Measurements from ENCODE around the gene ZNF503.

Gene ZNF503

DNA sequence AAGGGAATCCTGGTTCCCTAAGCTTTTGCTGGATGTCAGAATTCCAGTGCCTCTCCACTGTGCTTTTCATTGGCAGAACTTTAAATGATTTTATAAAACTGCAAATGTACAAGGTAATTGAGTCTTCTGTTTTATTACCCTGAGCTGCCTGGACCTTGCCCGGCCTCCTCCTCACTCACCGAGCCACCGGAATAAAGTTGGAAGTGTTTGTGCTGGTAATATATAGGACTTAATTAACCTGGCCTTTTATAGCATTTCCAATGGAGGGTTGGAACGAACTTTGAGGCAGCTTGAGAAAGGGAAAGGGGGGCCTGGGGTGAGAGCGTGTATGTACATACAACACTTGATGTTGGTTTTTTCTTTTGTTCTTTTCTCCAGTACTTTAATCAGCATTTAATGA lies 43.4 kb downstream of the ZNF503 start:
- DNase-seq (ENCODE audit: low read depth): no peak
- no peak overlapping the region for H3K4me3 ChIP-seq (ENCODE audit: low read depth, low read length)
- TF ChIP-seq, protein P1, sequence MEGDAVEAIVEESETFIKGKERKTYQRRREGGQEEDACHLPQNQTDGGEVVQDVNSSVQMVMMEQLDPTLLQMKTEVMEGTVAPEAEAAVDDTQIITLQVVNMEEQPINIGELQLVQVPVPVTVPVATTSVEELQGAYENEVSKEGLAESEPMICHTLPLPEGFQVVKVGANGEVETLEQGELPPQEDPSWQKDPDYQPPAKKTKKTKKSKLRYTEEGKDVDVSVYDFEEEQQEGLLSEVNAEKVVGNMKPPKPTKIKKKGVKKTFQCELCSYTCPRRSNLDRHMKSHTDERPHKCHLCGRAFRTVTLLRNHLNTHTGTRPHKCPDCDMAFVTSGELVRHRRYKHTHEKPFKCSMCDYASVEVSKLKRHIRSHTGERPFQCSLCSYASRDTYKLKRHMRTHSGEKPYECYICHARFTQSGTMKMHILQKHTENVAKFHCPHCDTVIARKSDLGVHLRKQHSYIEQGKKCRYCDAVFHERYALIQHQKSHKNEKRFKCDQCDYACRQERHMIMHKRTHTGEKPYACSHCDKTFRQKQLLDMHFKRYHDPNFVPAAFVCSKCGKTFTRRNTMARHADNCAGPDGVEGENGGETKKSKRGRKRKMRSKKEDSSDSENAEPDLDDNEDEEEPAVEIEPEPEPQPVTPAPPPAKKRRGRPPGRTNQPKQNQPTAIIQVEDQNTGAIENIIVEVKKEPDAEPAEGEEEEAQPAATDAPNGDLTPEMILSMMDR (IDR thresholded peaks at IDR 0.05; ENCODE audit: low read depth, low read length, missing control alignments): no peak

DNA sequence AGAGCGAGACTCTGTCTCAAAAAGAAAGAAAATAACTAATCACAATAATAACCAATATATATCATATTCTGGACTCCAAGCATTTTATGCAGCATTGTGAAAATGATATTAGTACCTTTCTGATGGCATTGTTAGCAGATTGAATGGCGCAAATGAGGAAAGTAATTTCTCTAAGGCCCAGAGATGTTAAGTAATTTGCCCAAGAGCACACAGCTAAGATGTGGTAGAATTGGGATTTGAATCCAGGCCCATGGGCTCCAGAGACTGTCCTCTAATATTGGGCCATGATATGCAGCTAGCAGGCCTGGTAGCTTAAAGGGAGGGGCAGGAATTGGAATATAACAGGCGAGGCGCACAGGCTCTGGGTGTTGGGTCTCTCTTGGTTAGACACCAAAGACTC lies 44.1 kb downstream of the ZNF503 start:
- no peak for DNase-seq (ENCODE audit: low read depth)
- no peak overlapping the region for H3K4me3 ChIP-seq (ENCODE audit: low read depth, low read length)
- TF ChIP-seq, protein P1 (IDR thresholded peaks at IDR 0.05; ENCODE audit: low read depth, low read length, missing control alignments): no peak

DNA sequence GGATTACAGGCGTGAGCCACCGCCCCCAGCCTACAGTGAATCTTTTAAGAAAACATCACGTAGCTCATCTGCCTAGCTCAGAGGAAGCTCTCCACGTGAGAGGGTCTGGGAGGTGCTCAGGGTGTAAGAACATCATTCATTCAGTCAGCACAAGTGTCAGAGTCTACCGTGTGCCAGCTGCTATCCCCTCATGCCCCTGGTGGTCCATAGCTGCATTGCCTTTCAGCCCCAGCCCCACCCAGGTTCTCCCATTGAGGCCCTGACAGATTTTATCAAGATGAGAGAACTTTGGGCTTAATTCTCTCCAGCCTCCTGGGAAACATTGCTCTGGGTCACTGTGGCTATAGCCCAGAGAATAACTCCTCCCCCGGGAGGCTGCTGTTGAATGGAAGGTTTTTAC lies 45.1 kb downstream of the ZNF503 start:
- TF ChIP-seq, protein P1 (IDR thresholded peaks at IDR 0.05; ENCODE audit: low read depth, low read length, missing control alignments): peak; percentile 32
- DNase-seq (ENCODE audit: low read depth): no peak
- H3K4me3 ChIP-seq (ENCODE audit: low read depth, low read length): no peak overlapping the region

DNA sequence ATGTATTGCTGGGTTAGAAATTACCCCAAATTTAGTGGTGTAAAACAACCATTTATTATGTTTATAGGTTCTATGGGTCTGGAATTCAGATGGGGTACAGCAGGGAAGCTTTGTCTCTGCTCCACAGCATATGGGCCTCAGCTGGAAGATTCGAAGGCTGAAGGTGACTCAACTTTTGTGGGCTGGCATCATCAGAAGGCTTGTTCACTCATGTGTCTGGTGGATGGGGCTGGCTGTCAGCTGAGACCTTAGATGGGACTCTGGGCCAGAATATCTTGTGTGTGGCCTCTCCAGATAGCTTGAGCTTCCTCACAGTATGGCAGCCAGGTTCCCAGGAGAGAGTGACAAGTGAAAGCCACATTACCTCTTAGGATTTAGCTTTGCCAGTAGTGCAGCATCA lies 45.9 kb downstream of the ZNF503 start:
- no peak for DNase-seq (ENCODE audit: low read depth)
- TF ChIP-seq, protein P1 (IDR thresholded peaks at IDR 0.05; ENCODE audit: low read depth, low read length, missing control alignments): no peak
- no peak overlapping the region for H3K4me3 ChIP-seq (ENCODE audit: low read depth, low read length)

DNA sequence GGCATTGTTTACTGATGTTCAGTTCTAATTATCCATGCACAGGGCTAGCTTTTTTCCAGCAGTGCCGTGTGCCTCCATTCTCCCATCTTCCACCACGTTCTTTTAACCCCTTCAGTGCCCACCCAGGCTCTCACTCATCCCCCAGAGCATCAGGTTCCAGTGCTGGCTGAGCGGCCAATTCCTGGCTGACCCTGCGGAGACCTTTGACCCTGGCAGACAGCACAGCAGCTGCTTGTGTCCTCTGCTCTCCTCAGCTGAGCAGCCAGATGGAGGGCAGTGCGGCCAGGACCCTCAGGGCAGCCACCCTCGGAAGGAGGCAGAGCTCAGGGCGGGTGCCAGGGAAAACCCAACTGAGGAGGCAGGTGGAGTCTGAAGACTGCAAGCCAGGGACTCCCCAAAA lies 48.4 kb downstream of the ZNF503 start:
- no peak for DNase-seq (ENCODE audit: low read depth)
- TF ChIP-seq, protein P1 (IDR thresholded peaks at IDR 0.05; ENCODE audit: low read depth, low read length, missing control alignments): no peak
- H3K4me3 ChIP-seq (ENCODE audit: low read depth, low read length): no peak overlapping the region

DNA sequence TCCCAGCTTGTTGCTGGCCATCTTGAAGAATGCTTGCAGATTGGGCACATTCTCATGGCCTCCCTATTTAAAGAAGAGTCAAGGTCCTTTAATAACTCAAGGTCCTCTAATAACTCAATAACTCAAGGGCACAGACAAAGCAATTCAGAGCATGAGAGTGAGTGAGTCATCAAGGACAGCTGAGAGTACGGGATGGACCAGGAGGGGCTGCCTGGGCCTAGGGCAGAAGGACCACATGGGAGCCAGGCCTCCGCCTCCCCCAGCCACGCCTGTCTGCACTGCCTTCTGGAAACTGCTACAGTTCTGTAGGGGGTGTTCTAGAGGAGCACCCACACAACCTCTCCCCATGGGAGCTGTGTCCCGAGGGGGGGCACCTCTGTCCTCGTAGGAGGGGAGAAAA lies 48.9 kb downstream of the ZNF503 start:
- DNase-seq (ENCODE audit: low read depth): no peak
- no peak overlapping the region for H3K4me3 ChIP-seq (ENCODE audit: low read depth, low read length)
- TF ChIP-seq, protein P1 (IDR thresholded peaks at IDR 0.05; ENCODE audit: low read depth, low read length, missing control alignments): no peak

DNA sequence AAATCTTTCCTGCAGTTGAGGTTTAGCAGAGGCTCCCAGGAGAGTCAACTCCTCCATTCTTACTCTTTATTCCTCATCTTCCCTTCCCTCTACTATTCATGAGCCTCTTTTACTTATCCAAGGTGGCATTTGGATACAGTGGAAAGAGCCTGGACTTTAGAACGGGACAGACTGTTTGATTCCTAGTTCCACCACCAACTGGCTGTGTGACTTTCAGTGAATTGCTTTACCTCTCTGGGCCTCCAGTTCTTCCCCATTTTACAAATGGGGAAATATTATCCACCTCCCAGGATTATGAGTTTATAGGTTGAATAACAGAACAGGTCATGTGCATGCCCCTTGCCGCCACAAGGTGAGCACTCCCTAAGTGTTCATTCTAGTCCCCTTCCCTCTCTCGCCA lies 49.9 kb downstream of the ZNF503 start:
- DNase-seq (ENCODE audit: low read depth): no peak
- H3K4me3 ChIP-seq (ENCODE audit: low read depth, low read length): no peak overlapping the region
- TF ChIP-seq, protein P1 (IDR thresholded peaks at IDR 0.05; ENCODE audit: low read depth, low read length, missing control alignments): no peak
